GM06990 (cell line): ENCODE data around the gene CACNA1D.

Experiments used
- DNase-seq: peaks from one replicate; pipeline ENCODE4 v3.0.0-alpha.2; 2011; ENCODE audit not compliant: insufficient read length; ENCODE audit errors: extremely low read depth
- H3K27me3 ChIP-seq: replicated peaks from 2 replicates; pipeline ENCODE4 v1.6.0; 2011; ENCODE audit warnings: low read length; ENCODE audit not compliant: control insufficient read depth, insufficient read depth
- H3K36me3 ChIP-seq: 2 replicates; pipeline ENCODE4 v1.5.1; 2011; ENCODE audit warnings: low read length; ENCODE audit not compliant: control insufficient read depth, insufficient read depth
- H3K4me3 ChIP-seq: replicated peaks from 2 replicates; pipeline ENCODE4 v1.5.1; 2011; ENCODE audit warnings: low read depth, mild to moderate bottlenecking, control low read depth, low read length
- CTCF ChIP-seq: IDR thresholded peaks from 2 replicates; pipeline ENCODE4 v1.5.1; 2011; ENCODE audit warnings: low read length, control low read depth, mild to moderate bottlenecking, inconsistent platforms; ENCODE audit not compliant: insufficient read depth, poor library complexity, severe bottlenecking

CACNA1D gene

GRCh38 chr3:53642211-53642610 lies 147.8 kb downstream of the CACNA1D start:
- Histone ChIP-seq H3K4me3 (no peak overlapping the region), H3K27me3 (0 out of 2 replicates have a peak, but pooled peaks cover 1% of the 10 kb centered on the region), H3K36me3 (no peaks in the 10 kb centered on the region)
- DNase-seq: no peak
- TF ChIP-seq CTCF: no peak

- no peaks in the 10 kb centered on the region for H3K36me3 ChIP-seq
- DNase-seq: no peak
- no peak for TF ChIP-seq CTCF
- H3K4me3 ChIP-seq: no peak overlapping the region
- H3K27me3 ChIP-seq: 0 out of 2 replicates have a peak, but pooled peaks cover 1% of the 10 kb centered on the region
These were observed 149.3 kb downstream of the CACNA1D start for GRCh38 chr3:53643757-53644156.

- H3K27me3 ChIP-seq: 0 out of 2 replicates have a peak, but pooled peaks cover 1% of the 10 kb centered on the region
- H3K4me3 ChIP-seq: no peak overlapping the region
- H3K36me3 ChIP-seq: no peaks in the 10 kb centered on the region
- no peak for DNase-seq
- no peak for TF ChIP-seq CTCF
These were observed 151.3 kb downstream of the CACNA1D start for GRCh38 chr3:53645754-53646153.

- no peak overlapping the region for H3K4me3 ChIP-seq
- TF ChIP-seq CTCF: no peak
- H3K36me3 ChIP-seq: no peaks in the 10 kb centered on the region
- no peak for DNase-seq
- H3K27me3 ChIP-seq: 0 out of 2 replicates have a peak, but pooled peaks cover 1% of the 10 kb centered on the region
These were observed 152.3 kb downstream of the CACNA1D start for GRCh38 chr3:53646723-53647122.

GRCh38 chr3:53649816-53650215 lies 155.4 kb downstream of the CACNA1D start:
- Histone ChIP-seq H3K4me3 (no peak overlapping the region), H3K27me3 (no peaks in the 10 kb centered on the region), H3K36me3 (no peaks in the 10 kb centered on the region)
- TF ChIP-seq CTCF: no peak
- no peak for DNase-seq

GRCh38 chr3:53650424-53650823 lies 156.0 kb downstream of the CACNA1D start:
- TF ChIP-seq CTCF: no peak
- Histone ChIP-seq H3K36me3 (no peaks in the 10 kb centered on the region), H3K27me3 (no peaks in the 10 kb centered on the region), H3K4me3 (no peak overlapping the region)
- DNase-seq: peak; percentile 51
